Head of caudate nucleus (tissue), 42 donors: Measurements from ENCODE around the gene IL17C.
A peak's percentile ranks its signal among the peaks of the same experiment; 100 is the strongest.

Source experiments
- DNase-seq, 42 donors: peaks; one replicate each; pipeline versions ENCODE4 v3.0.0 to v3.0.0-alpha.2; 2020 to 2021; ENCODE audit warnings: mixed read lengths in 7 of 42
- intact Hi-C: fragments of 100-400 bp; cut with DNase I; formaldehyde crosslinking; loops from one replicate; pipeline ENCODE4 v1.15.0; 2022

IL17C gene, protein sequence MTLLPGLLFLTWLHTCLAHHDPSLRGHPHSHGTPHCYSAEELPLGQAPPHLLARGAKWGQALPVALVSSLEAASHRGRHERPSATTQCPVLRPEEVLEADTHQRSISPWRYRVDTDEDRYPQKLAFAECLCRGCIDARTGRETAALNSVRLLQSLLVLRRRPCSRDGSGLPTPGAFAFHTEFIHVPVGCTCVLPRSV

DNA sequence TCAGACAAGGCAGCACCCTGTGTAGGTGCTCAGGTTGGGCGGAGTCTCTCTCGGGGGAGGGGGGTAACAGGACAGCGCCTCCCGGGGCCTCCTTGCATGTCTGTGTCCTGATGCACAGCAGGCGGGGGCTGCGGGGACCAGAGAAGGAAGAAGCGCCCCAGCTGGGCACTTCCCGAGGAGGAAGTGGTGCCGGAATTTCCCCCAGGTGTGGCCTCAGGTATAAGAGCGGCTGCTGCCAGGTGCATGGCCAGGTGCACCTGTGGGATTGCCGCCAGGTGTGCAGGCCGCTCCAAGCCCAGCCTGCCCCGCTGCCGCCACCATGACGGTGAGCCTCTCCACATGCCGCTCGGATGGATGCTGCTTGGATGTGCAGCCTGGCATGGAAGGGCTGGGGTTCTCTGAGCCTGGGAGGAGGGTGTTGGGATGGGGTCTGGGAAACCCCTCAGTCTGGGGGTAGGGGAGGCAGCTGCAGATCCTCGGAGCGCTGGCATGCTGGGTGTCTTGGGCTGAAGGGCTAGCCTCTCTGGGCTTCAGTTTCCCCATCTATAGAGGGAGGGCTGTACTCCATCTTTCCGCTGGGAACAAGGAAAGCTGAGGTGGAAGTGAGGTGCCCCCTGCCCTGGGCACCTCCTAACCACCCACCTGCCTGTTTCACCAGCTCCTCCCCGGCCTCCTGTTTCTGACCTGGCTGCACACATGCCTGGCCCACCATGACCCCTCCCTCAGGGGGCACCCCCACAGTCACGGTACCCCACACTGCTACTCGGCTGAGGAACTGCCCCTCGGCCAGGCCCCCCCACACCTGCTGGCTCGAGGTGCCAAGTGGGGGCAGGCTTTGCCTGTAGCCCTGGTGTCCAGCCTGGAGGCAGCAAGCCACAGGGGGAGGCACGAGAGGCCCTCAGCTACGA is at the start of gene IL17C:
Gene IL17C (plus strand): TSS at position 250 of the 908 bp plus-strand sequence. CDS start 70 bp downstream, at position 320.
- intact Hi-C loops = no loop called here
- DNase-seq = no peak

DNA sequence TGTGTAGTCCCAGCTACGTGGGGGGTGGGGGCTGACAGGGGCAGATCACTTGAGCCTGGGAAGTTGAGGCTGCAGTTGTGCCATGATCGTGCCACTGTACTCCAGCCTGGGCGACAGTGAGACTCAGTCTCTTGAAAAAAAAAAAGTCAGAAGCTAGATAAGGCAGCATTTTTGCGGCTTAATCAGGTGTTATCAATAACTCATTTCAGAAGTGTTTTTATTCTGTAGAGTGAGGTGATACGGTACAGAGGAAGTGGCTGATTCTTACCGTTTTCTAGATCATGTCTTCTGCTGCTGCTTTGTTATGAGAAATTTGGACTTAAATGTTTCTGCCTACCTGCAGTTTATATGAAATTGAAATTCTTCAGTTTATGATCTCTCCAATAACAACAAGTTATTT is 49.6 kb upstream of the IL17C start:
- intact Hi-C loops = no loop called here

DNA sequence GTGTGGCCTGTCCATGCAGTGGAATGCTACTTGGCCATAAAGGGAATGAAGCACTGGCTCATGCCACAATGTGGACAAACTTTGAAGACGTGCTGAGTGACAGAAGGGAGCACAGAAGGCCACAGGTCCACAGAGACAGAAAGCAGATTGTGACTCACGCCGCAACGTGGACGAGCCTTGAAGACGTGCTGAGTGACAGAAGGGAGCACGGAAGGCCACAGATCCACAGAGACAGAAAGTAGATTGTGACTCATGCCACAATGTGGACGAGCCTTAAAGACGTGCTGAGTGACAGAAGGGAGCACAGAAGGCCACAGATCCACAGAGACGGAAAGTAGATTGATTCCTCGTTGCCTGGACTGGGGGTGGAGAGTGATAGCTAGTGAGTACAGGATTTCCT is 48.9 kb upstream of the IL17C start:
- intact Hi-C loops = no loop called here
- DNase-seq = no peak

More for the DNA sequence above, 49.6 kb upstream of the IL17C start:
- DNase-seq = no peak

DNA sequence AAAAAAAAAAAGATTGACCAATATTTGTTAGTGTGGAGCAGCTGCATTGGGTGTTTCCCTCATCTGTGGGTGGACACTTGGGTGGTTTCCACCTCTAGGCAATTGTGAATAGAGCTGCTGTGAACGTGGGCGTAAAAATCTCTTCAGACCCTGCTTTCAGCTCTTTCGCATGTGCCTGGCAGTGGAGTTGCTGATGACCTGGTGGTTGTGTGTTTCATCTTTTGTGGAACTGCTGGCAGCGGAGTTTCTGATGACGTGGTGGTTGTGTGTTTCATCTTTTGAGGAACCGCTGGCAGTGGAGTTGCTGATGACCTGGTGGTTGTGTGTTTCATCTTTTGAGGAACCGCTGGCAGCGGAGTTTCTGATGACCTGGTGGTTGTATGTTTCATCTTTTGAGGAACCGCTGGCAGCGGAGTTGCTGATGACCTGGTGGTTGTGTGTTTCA is 46.8 kb upstream of the IL17C start:
- intact Hi-C loops = no loop called here
- peak in 9 of 42 donors; percentile 21 to 81 (median 33) for DNase-seq

DNA sequence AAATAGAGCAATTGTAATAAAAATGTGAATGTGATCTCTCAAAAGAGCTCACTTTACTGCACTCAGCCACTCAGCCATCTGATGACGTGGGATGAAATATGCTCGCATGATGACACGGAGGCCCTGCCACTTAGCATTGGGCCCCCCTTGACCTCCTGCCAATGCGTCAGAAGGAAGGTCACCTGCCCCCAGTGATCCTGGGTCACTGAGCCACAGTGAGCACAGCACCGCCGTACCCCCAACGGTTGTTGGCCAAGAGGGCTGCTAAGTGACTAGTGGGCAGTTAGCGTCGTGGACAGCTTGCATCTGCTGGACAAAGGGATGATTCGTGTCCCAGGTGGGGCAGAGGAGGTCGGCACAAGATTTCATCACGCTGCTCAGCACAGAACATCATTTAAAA is 45.3 kb upstream of the IL17C start:
- intact Hi-C loops = no loop called here
- no peak for DNase-seq

DNA sequence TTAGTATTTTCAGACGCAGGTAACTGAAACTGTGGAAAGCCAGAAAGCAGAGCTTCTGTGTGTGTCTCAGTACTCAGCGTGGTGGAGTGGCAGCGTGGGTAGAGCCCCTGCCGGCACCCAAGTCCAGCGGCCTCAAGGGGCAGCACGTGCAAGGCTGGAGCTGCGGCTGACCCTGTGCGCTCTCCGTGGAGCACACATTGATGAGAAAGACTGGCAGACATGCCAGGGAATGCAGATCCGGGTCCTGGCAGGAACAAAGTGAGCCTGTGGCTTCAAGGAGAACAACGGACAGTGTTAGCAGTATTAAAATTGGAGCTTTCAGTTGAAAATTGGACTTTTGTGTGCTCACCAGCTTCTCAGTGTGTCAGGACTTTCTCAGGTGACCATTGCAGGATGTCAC is 44.9 kb upstream of the IL17C start:
- intact Hi-C loops = no loop called here
- peak; percentile 25 to 88 (median 64) for DNase-seq

DNA sequence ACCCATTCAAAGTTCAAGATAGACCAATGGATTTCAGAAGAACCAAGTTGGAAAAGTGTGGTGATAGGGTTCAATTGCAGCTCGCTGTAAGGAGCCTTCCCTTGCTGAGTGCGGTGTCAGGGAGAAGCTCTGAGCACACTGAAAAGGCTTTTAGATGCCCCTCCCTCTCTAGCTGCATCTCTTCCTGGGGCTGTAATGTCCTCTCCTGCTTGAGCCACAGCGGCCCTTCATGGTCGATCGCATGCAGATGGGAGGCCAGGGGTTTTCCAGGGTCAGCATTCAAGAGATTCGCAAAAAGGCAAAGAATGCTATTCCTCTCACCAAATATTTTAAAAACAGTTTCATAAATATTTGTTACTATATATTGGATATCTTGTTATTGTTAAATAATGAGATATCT is 44.5 kb upstream of the IL17C start:
- DNase-seq = peak in 3 of 42 donors; percentile 15 to 60 (median 16)
- intact Hi-C loops = no loop called here

DNA sequence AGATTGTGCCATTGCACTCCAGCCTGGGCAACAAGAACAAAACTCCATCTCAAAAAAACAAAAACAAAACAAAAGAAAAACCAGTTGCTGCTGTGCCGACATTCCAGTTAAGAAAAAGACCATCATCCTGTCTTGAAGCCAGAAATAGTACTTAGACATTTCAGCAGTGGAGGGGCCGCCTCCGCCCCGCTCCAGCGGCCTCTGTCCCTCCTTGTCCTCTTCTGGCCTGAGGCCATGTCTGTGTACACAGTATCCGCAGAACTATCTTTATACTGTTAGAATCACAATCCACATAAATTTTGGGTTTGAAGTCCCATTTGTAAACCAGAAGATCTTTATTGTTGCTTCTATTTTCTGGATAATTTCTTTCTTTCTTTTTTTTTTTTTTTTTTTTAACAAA is 43.3 kb upstream of the IL17C start:
- intact Hi-C loops = no loop called here
- peak in 2 of 42 donors; percentile 40 to 60 for DNase-seq

DNA sequence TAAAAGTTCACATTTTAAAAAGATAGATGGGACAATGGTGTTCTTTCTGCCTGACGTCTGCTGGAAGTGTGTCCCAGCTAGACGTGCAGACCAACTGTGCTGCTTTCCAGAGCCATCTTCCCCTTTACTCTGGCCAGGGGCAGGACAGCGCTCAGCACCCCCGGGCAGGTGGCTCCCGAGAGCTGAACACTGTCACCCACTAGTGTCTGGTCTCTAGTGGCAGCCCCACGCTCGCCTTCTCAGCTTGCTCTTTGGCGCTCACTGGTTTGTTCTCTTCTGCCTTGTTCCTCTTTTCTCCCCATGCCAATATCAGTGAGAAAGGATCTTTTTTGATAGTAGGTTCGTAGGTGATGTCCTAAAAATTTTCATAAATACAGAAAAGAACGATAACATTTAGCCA is 42.5 kb upstream of the IL17C start:
- intact Hi-C loops = no loop called here
- no peak for DNase-seq

DNA sequence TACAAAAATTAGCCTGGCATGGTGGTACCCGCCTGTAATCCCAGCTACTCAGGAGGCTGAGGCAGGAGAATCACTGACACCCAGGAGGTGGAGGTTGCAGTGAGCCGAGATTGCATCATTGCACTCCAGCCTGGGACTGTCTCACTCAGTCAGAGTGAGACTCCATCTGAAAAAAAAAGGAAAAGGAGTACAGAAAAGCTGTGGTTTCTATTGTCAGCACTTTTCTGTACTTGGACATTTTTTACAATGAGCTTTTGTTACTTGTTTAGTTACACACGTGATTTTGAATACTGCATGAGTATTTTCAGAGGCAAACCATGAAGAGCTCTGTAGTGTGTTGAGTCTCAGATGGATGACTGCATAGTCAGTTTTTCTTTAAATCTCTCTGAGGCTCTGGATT is 41.9 kb upstream of the IL17C start:
- DNase-seq = peak in 9 of 42 donors; percentile 32 to 62 (median 36)
- intact Hi-C loops = no loop called here

DNA sequence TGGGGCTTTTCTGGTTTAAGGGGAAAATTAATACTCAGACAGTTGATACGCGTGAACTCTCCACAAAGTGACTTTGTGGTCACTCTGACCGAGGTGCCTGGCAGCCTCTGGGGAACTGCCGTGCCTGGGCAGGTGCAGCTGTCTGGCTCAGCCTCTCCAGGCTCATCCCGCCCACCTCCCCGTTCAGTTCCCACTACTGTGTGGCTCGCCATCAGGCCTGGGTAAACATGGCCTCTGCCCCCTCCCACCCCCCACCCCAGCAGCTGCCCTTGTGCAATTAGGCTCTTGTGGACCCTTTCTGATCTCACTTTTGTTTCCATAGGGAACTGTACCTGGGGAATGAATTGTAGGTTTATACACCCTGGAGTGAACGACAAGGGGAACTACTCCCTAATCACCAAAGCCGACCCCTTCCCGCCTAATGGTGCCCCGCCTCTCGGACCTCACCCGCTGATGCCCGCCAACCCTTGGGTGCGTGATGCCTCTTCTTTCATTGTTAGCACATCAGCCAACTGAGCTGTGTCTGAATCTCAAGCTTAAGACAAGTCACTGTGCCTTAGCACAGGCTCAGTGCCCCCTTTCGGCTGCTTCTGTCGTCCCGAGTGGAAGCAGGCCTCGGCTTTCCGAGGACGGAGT is 40.4 kb upstream of the IL17C start:
- intact Hi-C loops = no loop called here
- DNase-seq = no peak

DNA sequence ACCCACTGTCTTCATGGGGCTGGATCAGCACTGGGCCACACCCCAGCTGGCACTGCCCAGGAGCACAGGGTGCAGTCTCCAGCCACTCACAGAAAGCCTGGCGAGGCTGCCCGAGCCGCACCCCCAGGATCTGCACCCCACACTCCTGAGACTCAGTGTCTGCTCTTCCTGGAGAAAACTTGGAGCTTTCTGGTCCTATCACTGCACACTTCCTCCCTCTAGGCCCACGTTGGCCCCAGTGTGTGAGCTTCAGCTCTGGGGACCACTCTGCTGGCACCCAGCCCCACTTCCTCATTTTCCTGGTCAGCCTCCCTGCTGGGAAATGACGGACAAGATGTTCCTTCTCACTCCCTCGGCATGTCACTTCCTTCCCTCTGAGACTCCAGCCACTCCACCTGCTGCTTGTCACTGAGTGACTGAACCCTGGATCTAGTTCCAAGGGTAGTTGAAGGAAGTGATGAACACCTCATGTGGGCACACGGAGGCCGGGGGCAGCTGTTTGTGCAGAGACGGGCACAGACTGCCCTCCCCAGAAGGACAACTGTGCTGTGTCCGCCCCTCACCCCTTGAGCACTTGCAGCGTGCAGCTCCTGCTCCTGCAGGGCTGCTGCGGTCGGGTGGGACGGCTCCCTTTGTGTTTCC is 39.2 kb upstream of the IL17C start:
- intact Hi-C loops = no loop called here
- DNase-seq = peak in 39 of 42 donors; percentile 16 to 81 (median 57)

DNA sequence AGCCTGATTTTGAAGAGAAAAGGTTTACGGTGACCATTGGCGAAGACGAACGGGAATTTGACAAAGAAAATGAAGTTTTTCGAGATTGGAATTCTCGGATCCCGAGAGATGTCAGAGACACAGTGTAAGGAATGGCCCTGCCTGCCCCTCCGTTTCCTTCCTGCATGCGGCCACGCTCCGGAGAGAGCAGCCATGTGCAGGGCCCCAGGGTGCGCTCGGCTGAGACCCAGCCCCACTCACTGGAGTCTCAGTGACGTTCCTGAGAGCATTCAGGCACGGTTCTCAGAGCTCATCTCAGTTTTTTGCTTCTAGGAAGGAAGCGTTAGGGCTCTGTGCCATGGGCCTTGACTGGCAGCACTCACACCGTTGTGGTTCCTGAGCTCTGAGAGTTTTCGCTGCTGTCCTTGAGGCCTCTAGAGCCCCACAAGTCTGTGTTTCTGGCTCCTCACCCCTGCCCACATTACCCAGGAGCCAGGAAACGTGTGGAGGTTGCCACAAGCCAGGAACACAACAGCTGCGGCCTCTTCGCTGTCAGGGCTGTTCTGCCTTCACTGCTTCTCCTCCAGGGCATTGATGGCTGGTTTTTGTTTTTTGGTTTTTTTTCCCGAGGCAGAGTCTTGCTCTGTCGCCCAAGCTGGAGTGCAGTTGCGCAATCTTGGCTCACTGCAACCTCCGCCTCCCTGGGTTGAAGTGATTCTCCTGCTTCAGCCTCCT is 38.4 kb upstream of the IL17C start:
- intact Hi-C loops = no loop called here
- no peak for DNase-seq

DNA sequence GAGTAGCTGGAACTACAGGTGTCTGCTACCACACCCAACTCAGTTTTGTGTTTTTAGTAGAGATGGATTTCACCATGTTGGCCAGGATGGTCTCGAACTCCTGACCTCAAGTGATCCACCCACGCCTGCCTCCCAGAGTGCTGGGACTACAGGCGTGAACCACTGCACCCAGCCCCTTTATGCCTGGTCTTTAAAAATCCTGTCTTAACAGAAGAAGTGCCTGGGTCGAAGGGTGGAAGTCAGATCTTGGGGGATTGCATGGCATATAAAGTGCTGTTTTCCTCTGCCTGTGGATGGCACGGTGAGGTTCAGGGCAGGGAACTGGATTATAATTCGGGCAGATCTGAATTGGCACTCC is 37.9 kb upstream of the IL17C start:
- intact Hi-C loops = no loop called here
- DNase-seq = no peak

DNA sequence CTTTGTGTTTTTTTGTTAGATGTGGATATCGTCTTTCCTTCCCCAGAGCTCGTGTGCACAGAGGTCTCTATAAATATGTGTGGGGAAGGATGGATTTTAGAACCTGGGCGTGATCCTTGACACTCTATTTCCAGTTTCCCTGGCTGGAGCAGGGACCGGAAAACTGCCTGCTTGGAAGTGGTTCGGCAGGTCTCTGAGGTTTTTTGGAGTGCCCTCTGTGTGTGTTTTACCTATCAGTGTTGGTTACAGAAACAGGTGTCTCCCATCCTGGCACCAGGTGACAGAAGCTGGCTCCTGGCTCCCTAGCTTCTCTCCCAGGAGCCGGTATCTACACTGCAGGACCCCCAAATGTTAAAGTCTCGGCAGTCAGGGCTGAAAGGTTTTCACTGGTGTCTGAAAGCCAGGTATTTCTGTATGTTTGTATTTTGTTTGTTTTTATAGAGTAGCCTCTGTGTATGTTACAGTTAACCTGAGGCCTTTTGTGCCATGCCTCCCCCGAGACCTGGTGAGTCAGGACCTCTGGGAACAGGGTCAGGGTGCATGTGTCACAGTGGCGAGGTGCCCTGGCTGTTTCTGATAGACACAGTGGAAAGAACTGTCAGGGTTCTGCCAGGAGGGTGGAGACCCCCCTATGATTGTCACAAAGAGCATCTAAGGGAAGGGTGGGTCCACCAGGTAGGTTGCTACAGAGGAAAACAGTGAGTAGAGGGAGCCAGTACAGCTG is 36.9 kb upstream of the IL17C start:
- intact Hi-C loops = no loop called here
- DNase-seq = no peak

DNA sequence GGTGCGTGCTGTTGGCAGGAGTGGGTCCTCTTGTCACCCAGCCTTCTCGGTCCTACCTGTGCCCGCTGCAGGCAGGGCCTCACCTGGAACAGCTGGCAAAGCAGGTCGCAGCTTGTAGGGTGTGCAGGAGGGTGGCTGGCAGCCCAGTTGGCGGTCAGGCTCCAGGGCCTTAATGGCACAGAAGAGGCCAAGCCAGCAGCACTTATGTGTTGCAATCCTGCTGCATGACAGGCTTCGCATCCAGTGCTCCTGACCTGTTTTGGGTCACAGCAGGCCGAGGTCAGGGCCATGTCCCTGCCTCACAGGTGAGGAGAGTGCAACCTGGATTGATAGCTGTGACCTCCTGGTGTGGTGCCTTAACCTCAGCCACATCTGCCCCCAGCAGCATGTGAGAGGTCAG is 36.3 kb upstream of the IL17C start:
- intact Hi-C loops = no loop called here
- DNase-seq = no peak

DNA sequence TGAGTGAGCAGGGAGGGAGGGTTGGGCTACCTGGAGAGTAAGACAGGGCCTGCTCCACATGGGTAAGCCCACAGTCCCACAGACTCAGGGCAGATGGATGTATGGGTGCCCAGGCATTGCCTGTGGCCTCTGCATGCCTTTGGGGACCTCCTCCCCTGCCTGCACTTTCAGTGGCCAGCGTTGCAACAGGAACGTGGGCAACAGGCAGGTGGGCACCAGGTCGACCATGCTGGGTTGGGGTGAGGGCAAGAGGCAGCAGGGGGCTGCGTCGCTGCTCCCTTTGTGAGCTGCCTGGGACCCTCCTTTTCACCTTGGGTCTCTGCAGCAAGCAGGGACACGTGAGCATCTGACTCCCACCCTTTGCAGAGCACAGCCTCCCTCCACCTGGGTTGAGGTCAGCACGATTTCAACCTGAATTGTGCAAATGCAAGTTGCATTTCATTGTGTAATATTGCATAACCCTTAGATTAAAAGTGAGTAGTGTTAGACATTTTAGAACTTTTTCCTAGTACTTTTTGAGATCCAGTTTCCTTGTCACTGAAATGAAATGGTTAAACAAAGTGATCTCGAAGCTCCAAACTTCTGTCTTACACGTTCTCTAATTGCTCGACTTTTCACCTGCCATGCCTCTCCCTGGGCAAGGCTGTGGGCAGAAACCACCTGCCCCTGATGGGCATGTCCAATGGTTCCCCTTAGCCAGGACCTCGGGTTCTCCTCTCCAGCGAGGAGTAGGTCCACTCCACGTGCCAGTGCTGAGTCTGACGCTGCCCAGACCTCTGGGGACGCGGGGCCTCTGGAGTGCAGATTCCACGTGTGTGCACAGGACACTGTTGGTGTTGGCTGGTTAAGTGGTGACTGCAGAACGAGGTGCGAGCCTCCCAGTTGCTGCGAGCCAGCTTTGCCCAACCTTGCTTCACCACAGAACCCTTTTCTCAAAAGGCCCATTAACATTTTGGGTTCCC is 32.9 kb upstream of the IL17C start:
- DNase-seq = no peak
- intact Hi-C loops = no loop called here
